GM12874 (cell line): ENCODE data around the gene FMR1NB.

ENCODE experiments used
- TF ChIP-seq, protein P1 (sequence below): IDR thresholded peaks from 2 replicates; pipeline ENCODE4 v1.5.1; 2011; ENCODE audit warnings: low read depth, mild to moderate bottlenecking, control low read depth, low read length, moderate library complexity; ENCODE audit not compliant: insufficient read depth

The FMR1NB gene

DNA sequence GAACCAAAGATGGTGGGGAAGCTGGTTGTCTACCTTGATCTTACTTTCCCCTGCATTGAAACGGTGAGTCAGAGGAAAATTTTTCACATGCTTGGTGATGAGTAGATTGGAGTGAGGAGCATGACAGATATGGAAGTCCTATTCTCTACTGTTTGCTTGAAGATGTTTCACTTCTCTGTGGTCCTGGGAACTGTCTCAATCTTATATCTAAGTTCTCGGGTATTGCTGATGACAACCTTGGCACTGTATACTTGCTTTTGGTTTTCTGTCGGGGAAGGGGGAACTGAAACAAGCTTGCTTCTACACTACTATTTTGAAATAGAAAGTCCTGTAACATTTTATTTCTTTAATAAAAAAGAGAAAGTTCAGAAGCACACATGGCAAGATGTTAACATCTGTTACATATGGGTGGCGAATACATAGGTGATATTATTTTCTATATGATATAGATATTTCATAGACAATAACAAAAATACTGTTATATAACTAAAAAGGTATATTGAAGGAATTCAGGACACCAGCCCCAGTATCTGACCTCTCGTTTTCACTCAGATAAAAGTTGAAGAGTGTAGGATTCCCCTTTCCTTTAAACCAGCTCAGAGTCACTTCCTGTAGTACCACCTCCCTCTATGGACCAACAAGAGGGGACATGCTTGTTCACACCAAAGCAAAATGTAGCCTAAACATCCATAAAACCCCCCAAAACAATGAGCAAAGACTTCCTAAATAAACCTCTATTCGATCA, 88.8 kb downstream of the FMR1NB start:
- TF ChIP-seq, protein P1, sequence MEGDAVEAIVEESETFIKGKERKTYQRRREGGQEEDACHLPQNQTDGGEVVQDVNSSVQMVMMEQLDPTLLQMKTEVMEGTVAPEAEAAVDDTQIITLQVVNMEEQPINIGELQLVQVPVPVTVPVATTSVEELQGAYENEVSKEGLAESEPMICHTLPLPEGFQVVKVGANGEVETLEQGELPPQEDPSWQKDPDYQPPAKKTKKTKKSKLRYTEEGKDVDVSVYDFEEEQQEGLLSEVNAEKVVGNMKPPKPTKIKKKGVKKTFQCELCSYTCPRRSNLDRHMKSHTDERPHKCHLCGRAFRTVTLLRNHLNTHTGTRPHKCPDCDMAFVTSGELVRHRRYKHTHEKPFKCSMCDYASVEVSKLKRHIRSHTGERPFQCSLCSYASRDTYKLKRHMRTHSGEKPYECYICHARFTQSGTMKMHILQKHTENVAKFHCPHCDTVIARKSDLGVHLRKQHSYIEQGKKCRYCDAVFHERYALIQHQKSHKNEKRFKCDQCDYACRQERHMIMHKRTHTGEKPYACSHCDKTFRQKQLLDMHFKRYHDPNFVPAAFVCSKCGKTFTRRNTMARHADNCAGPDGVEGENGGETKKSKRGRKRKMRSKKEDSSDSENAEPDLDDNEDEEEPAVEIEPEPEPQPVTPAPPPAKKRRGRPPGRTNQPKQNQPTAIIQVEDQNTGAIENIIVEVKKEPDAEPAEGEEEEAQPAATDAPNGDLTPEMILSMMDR, result no peak

DNA sequence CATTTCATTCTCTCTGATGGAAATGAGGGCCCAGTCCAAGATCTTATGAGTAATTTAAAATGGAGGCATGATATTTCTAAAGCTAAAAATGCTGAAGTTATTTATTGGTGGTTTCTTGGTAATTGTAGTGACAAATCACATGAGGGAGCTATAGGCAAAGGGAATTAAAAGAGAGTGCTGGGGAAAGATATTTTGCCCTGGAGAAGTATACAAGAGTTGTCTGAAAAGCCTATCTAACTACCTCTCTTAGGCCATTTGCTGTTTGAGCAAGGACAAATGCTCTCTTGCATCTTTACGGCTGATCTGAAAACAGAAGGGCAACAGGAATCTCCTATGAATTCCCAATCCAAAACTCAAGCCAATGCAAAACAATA, 89.4 kb downstream of the FMR1NB start:
- TF ChIP-seq, protein P1, result no peak
